Astrocyte (in vitro differentiated cells and primary cell): ENCODE results near the gene INAFM2.

Experiments
- CTCF ChIP-seq: IDR thresholded peaks from 2 replicates; pipeline ENCODE4 v1.5.1; 2011; ENCODE audit warnings: low read depth, mild to moderate bottlenecking, inconsistent platforms, low read length, moderate library complexity; ENCODE audit not compliant: insufficient read depth
- EZH2 ChIP-seq: IDR thresholded peaks from 2 replicates; pipeline ENCODE4 v1.6.1; 2012; ENCODE audit warnings: mild to moderate bottlenecking, low read length, inconsistent platforms; ENCODE audit not compliant: insufficient read depth

- TF ChIP-seq EZH2 (no peak), CTCF (no peak)
Observed at GRCh38 chr15:40345225-40345866, 21.9 kb downstream of the INAFM2 start.
